ENCODE results near the gene KCNN1. TPM values are rescaled to one million over a fixed set of nuclear protein-coding genes. Genes with fewer than 3 reads are reported as not detected.
A peak's percentile ranks its signal among the peaks of the same experiment; 100 is the strongest.

The KCNN1 gene
- total and polyA plus RNA-seq, 9 of the 15 experiments (the other 6 are each of a cell fraction or from before 2014, with no cell fraction given) = 0.01 to 6.2 (median 0.72) TPM

DNA sequence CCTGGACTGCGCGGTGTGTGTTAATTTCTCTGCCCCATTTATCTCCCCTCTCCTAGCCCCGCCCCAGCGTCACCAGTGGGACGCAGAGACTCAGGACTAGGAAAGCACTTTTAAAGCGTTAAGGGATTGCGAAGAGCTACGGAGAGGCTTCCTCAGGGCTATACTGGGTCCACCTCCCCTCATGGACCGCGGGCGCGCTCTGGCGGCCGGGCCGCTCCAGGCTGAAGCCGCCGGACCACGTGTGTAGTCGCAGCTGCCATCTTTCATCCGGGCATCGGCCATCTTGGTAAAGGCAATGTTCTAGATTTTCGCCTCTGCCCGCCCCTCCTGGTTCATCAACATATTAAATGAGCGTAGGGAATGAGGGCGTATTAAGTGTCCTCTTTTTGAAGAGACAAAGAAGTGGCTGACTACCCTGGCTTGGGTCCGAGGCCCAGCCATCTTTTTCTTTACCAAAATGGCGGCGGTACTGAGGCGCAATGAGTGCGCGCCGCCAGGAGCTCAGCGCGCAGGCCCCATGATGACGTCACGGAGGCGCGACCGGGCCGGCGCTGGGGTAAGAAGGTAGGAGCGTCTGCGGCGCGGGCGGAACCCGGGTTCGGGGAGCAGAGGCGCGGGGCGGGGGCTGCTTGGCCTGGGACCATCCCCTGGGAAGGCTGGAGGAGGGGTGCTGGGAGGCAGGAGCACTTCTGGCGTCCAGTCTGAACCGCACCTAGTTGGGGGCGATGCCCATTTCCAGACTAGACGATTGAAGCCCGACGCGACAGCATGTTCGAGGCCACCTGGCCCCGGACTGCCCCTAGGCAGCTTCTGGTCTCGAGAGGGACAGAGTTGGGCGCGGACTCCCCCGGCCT is 34.2 kb upstream of the KCNN1 start, which contains the start of gene CCDC124 (continued):
- TF ChIP-seq ZNF395 (CRISPR knock-in tag; IDR thresholded peaks at IDR 0.05) = peak; percentile 98
- no peak for TF ChIP-seq BRD9 (IDR thresholded peaks at IDR 0.05; ENCODE audit: low read depth, partially characterized antibody)
- 0 out of 2 replicates have a peak, but pooled peaks have one; percentile 46 for TF ChIP-seq LCOR (CRISPR knock-in tag; IDR thresholded peaks at IDR 0.05)
- no peak for TF ChIP-seq HOXB6 (CRISPR knock-in tag; IDR thresholded peaks at IDR 0.05; ENCODE audit: borderline replicate concordance)
- TF ChIP-seq TEAD2 (tag; IDR thresholded peaks at IDR 0.05) = no peak
- TF ChIP-seq ILF3 (IDR thresholded peaks at IDR 0.05; ENCODE audit: borderline replicate concordance) = no peak
- TF ChIP-seq, protein P1, sequence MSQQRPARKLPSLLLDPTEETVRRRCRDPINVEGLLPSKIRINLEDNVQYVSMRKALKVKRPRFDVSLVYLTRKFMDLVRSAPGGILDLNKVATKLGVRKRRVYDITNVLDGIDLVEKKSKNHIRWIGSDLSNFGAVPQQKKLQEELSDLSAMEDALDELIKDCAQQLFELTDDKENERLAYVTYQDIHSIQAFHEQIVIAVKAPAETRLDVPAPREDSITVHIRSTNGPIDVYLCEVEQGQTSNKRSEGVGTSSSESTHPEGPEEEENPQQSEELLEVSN (IDR thresholded peaks at IDR 0.05; ENCODE audit: borderline replicate concordance in 1 of 2, extremely low read depth in 1 of 2, insufficient read depth in 1 of 2, insufficient read length in 1 of 2, low read depth in 1 of 2, low read length in 1 of 2, poor library complexity in 1 of 2, severe bottlenecking in 1 of 2) = peak in 1 of 2 experiments; percentile 53
- peak; percentile 79 to 84 for TF ChIP-seq AFF1 (IDR thresholded peaks at IDR 0.05; ENCODE audit: low read depth in 1 of 2, partially characterized antibody in 2 of 2)
- no peak for TF ChIP-seq TAF9B (IDR thresholded peaks at IDR 0.05; ENCODE audit: partially characterized antibody)
- TF ChIP-seq, protein P2, sequence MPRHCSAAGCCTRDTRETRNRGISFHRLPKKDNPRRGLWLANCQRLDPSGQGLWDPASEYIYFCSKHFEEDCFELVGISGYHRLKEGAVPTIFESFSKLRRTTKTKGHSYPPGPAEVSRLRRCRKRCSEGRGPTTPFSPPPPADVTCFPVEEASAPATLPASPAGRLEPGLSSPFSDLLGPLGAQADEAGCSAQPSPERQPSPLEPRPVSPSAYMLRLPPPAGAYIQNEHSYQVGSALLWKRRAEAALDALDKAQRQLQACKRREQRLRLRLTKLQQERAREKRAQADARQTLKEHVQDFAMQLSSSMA (CRISPR knock-in tag; IDR thresholded peaks at IDR 0.05) = 0 out of 2 replicates have a peak, but pooled peaks have one; percentile 79
- TF ChIP-seq ZFP91 (CRISPR knock-in tag; IDR thresholded peaks at IDR 0.05) = no peak
- peak; percentile 92 for TF ChIP-seq STAG1 (CRISPR knock-in tag; IDR thresholded peaks at IDR 0.05; ENCODE audit: borderline replicate concordance)
- TF ChIP-seq ZNF311 (CRISPR knock-in tag; IDR thresholded peaks at IDR 0.05) = peak; percentile 93
- peak; percentile 100 for TF ChIP-seq EP400 (IDR thresholded peaks at IDR 0.05)
- TF ChIP-seq ARHGAP35 (IDR thresholded peaks at IDR 0.05; ENCODE audit: partially characterized antibody) = no peak
- 0 out of 2 replicates have a peak, but pooled peaks have one; percentile 14 for TF ChIP-seq CHCHD3 (CRISPR knock-in tag; IDR thresholded peaks at IDR 0.05)
- no peak for TF ChIP-seq ZNF3 (CRISPR knock-in tag; IDR thresholded peaks at IDR 0.05)

All from K562 (cell line).